ENCODE data around the gene PUS7L. TPM values are rescaled to one million over a fixed set of nuclear protein-coding genes. Genes with fewer than 3 reads are reported as not detected.

PUS7L gene
- total RNA-seq, 3 donors from 2014 or later: 7.8 to 13.6 (median 9.2) TPM

- no peaks in the 10 kb centered on the region for H3K9me3 ChIP-seq
Measured at GRCh38 chr12:43737646-43738045, 20.9 kb downstream of the PUS7L start.

GRCh38 chr12:43736927-43737440 is 21.6 kb downstream of the PUS7L start:
- H3K27ac ChIP-seq: no peak overlapping the region
- no peaks in the 10 kb centered on the region for H3K27me3 ChIP-seq
- intact Hi-C loops (cut with DNase I; ENCODE audit: low total_unique reads): no loop called here
- no peak overlapping the region for H3K4me3 ChIP-seq
- no peaks in the 10 kb centered on the region for H3K36me3 ChIP-seq
- no peaks in the 10 kb centered on the region for H3K4me1 ChIP-seq
- no peak for DNase-seq (ENCODE audit: low spot score in 2 of 2)
- no peaks in the 10 kb centered on the region for H3K9me3 ChIP-seq
- TF ChIP-seq POLR2AphosphoS5 (IDR thresholded peaks at IDR 0.05) (no peak), CTCF (IDR thresholded peaks at IDR 0.05) (no peak), POLR2A (IDR thresholded peaks at IDR 0.05) (no peak)

More at GRCh38 chr12:43737646-43738045, 20.9 kb downstream of the PUS7L start:
- H3K27me3 ChIP-seq: no peaks in the 10 kb centered on the region
- intact Hi-C loops (cut with DNase I; ENCODE audit: low total_unique reads): no loop called here
- no peaks in the 10 kb centered on the region for H3K36me3 ChIP-seq
- TF ChIP-seq POLR2A (IDR thresholded peaks at IDR 0.05) (no peak), CTCF (IDR thresholded peaks at IDR 0.05) (no peak), POLR2AphosphoS5 (IDR thresholded peaks at IDR 0.05) (no peak)
- no peak overlapping the region for H3K4me3 ChIP-seq
- no peaks in the 10 kb centered on the region for H3K4me1 ChIP-seq
- no peak for DNase-seq (ENCODE audit: low spot score in 2 of 2)
- H3K27ac ChIP-seq: no peak overlapping the region

- no peaks in the 10 kb centered on the region for H3K9me3 ChIP-seq
- no peak for TF ChIP-seq POLR2A (IDR thresholded peaks at IDR 0.05)
- no peak for TF ChIP-seq POLR2AphosphoS5 (IDR thresholded peaks at IDR 0.05)
- TF ChIP-seq CTCF (IDR thresholded peaks at IDR 0.05): no peak
- intact Hi-C loops (cut with DNase I; ENCODE audit: low total_unique reads): no loop called here
- H3K36me3 ChIP-seq: no peaks in the 10 kb centered on the region
- no peak overlapping the region for H3K4me3 ChIP-seq
- H3K27ac ChIP-seq: no peak overlapping the region
- no peaks in the 10 kb centered on the region for H3K4me1 ChIP-seq
- no peaks in the 10 kb centered on the region for H3K27me3 ChIP-seq
- no peak for DNase-seq (ENCODE audit: low spot score in 2 of 2)
Measured at GRCh38 chr12:43733687-43734086, 24.9 kb downstream of the PUS7L start.

- TF ChIP-seq POLR2AphosphoS5 (IDR thresholded peaks at IDR 0.05): no peak
- TF ChIP-seq CTCF (IDR thresholded peaks at IDR 0.05): no peak
- no peak for TF ChIP-seq POLR2A (IDR thresholded peaks at IDR 0.05)
- intact Hi-C loops (cut with DNase I; ENCODE audit: low total_unique reads): no loop called here
- DNase-seq (ENCODE audit: low spot score in 2 of 2): no peak
Measured at GRCh38 chr12:43730283-43730682, 28.3 kb downstream of the PUS7L start.

GRCh38 chr12:43728698-43729097 is 29.9 kb downstream of the PUS7L start:
- Histone ChIP-seq H3K4me3 (no peak overlapping the region), H3K36me3 (peaks cover 6% of the 10 kb centered on the region), H3K27me3 (no peaks in the 10 kb centered on the region), H3K9me3 (no peaks in the 10 kb centered on the region), H3K4me1 (no peaks in the 10 kb centered on the region), H3K27ac (no peak overlapping the region)
- TF ChIP-seq POLR2A (IDR thresholded peaks at IDR 0.05) (no peak), CTCF (IDR thresholded peaks at IDR 0.05) (no peak), POLR2AphosphoS5 (IDR thresholded peaks at IDR 0.05) (no peak)
- no peak for DNase-seq (ENCODE audit: low spot score in 2 of 2)
- intact Hi-C loops (cut with DNase I; ENCODE audit: low total_unique reads): no loop called here

More at GRCh38 chr12:43730283-43730682, 28.3 kb downstream of the PUS7L start:
- no peaks in the 10 kb centered on the region for H3K27me3 ChIP-seq
- no peaks in the 10 kb centered on the region for H3K4me1 ChIP-seq
- H3K27ac ChIP-seq: no peak overlapping the region
- no peak overlapping the region for H3K4me3 ChIP-seq
- no peaks in the 10 kb centered on the region for H3K9me3 ChIP-seq
- peaks cover 6% of the 10 kb centered on the region for H3K36me3 ChIP-seq
